ENCODE results near the gene IFNAR2. TPM values are rescaled to one million over a fixed set of nuclear protein-coding genes. Genes with fewer than 3 reads are reported as not detected.

The IFNAR2 gene
- polyA plus RNA-seq, 1 of the 3 experiments (the other 2 are of a cell fraction) = 10.4 TPM

- WGBS (ENCODE audit: low lambda C conversion rate) = 16% methylated on average over 4 of the region's 4 CpGs
- no peak for DNase-seq
- H3K9me3 ChIP-seq = no peaks in the 10 kb centered on the region
- no peak overlapping the region for H2AFZ ChIP-seq (ENCODE audit: low read depth)
- H3K4me1 ChIP-seq (ENCODE audit: control insufficient read depth in 1 of 2, insufficient read depth in 2 of 2, low read depth in 1 of 2, low read length in 1 of 2) = no peaks in the 10 kb centered on the region
- POLR2A ChIA-PET = no interaction called here
- H3K4me2 ChIP-seq = no peak overlapping the region
- H3K27me3 ChIP-seq (ENCODE audit: insufficient read depth) = peaks cover 29% of the 10 kb centered on the region; the same call in 1 of the 2 replicates
- CTCF ChIA-PET = interaction anchor here (0.6 to 3.0 kb wide), 2 partner anchors 9 to 13 kb away, joined by 4 to 25 read pairs; no protein-coding TSS in a partner anchor
- H3K27ac ChIP-seq (ENCODE audit: low read depth in 2 of 2, low read length in 1 of 2) = no peak overlapping the region
- H3K9ac ChIP-seq = no peak overlapping the region
- H4K20me1 ChIP-seq (ENCODE audit: insufficient read depth) = no peaks in the 10 kb centered on the region
- H3K79me2 ChIP-seq (ENCODE audit: insufficient read depth) = no peaks in the 10 kb centered on the region
- H3K4me3 ChIP-seq (ENCODE audit: low read depth in 2 of 2, low read length in 1 of 2) = no peak overlapping the region
- no peaks in the 10 kb centered on the region for H3K36me3 ChIP-seq (replicated peaks in 1 of 2; ENCODE audit: control insufficient read depth in 1 of 2, insufficient read depth in 2 of 2, low read length in 1 of 2)
- H3K9me2 ChIP-seq = no peaks in the 10 kb centered on the region
- no peak for TF ChIP-seq TEAD4 (IDR thresholded peaks at IDR 0.05; ENCODE audit: borderline replicate concordance, insufficient read depth)
- H3F3A ChIP-seq (replicated peaks; ENCODE audit: insufficient read depth) = no peaks in the 10 kb centered on the region
Observed at GRCh38 chr21:33187276-33187675, 42.5 kb upstream of the IFNAR2 start.

- Histone ChIP-seq H4K20me1 (ENCODE audit: insufficient read depth) (no peaks in the 10 kb centered on the region), H3K9ac (no peak overlapping the region), H3F3A (replicated peaks; ENCODE audit: insufficient read depth) (no peaks in the 10 kb centered on the region), H3K36me3 (replicated peaks in 1 of 2; ENCODE audit: control insufficient read depth in 1 of 2, insufficient read depth in 2 of 2, low read length in 1 of 2) (no peaks in the 10 kb centered on the region), H3K4me1 (ENCODE audit: control insufficient read depth in 1 of 2, insufficient read depth in 2 of 2, low read depth in 1 of 2, low read length in 1 of 2) (no peaks in the 10 kb centered on the region), H3K4me3 (ENCODE audit: low read depth in 2 of 2, low read length in 1 of 2) (no peak overlapping the region), H3K4me2 (no peak overlapping the region), H3K27ac (ENCODE audit: low read depth in 2 of 2, low read length in 1 of 2) (no peak overlapping the region), H3K9me2 (no peaks in the 10 kb centered on the region), H3K27me3 (ENCODE audit: insufficient read depth) (peaks cover 30% of the 10 kb centered on the region; the same call in 1 of the 2 replicates), H3K79me2 (ENCODE audit: insufficient read depth) (no peaks in the 10 kb centered on the region), H3K9me3 (no peaks in the 10 kb centered on the region), H2AFZ (ENCODE audit: low read depth) (no peak overlapping the region)
- DNase-seq = no peak
- CTCF ChIA-PET = interaction anchor here (1.6 to 1.7 kb wide), 2 partner anchors 11 to 195 kb away, joined by 5 read pairs; no protein-coding TSS in a partner anchor
- WGBS (ENCODE audit: low lambda C conversion rate) = 3% methylated on average over 4 of the region's 4 CpGs
- TF ChIP-seq RCOR1 (IDR thresholded peaks at IDR 0.05; ENCODE audit: low read length) (no peak), FOSL2 (IDR thresholded peaks at IDR 0.05; ENCODE audit: borderline replicate concordance, low read depth) (no peak), TAF1 (IDR thresholded peaks at IDR 0.05; ENCODE audit: borderline replicate concordance, low read depth, low read length) (no peak), MAX (IDR thresholded peaks at IDR 0.05; ENCODE audit: low read depth) (no peak), GATA2 (CRISPR knock-in tag; IDR thresholded peaks at IDR 0.05) (no peak), SMC3 (IDR thresholded peaks at IDR 0.05; ENCODE audit: low read depth, low read length) (no peak), TCF12 (IDR thresholded peaks at IDR 0.05) (no peak), USF1 (IDR thresholded peaks at IDR 0.05; ENCODE audit: borderline replicate concordance, low read depth) (no peak)
- POLR2A ChIA-PET = no interaction called here
Observed at GRCh38 chr21:33189237-33189636, 40.5 kb upstream of the IFNAR2 start.

- POLR2A ChIA-PET = no interaction called here
- 4% methylated on average over 3 of the region's 3 CpGs for WGBS (ENCODE audit: low lambda C conversion rate)
- TF ChIP-seq TAF1 (IDR thresholded peaks at IDR 0.05; ENCODE audit: borderline replicate concordance, low read depth, low read length) (no peak), NRF1 (IDR thresholded peaks at IDR 0.05; ENCODE audit: low read depth, low read length) (no peak), USF1 (IDR thresholded peaks at IDR 0.05; ENCODE audit: borderline replicate concordance, low read depth) (no peak), IRF3 (IDR thresholded peaks at IDR 0.05; ENCODE audit: low read depth, low read length) (no peak), FOSL2 (IDR thresholded peaks at IDR 0.05; ENCODE audit: borderline replicate concordance, low read depth) (no peak), USF2 (IDR thresholded peaks at IDR 0.05; ENCODE audit: borderline replicate concordance, low read depth, low read length) (no peak), RXRA (IDR thresholded peaks at IDR 0.05; ENCODE audit: borderline replicate concordance, low read depth) (no peak), EZH2phosphoT487 (IDR thresholded peaks at IDR 0.05; ENCODE audit: borderline replicate concordance, low read depth) (no peak), JUND (IDR thresholded peaks at IDR 0.05) (no peak), TEAD4 (IDR thresholded peaks at IDR 0.05; ENCODE audit: borderline replicate concordance, insufficient read depth) (no peak), POLR2AphosphoS5 (IDR thresholded peaks at IDR 0.05; ENCODE audit: low read depth, low read length) (no peak), MAX (IDR thresholded peaks at IDR 0.05; ENCODE audit: low read depth) (no peak)
Observed at GRCh38 chr21:33189824-33190223, 39.9 kb upstream of the IFNAR2 start.

More at GRCh38 chr21:33189824-33190223, 39.9 kb upstream of the IFNAR2 start:
- Histone ChIP-seq H3K4me3 (ENCODE audit: low read depth in 2 of 2, low read length in 1 of 2) (no peak overlapping the region), H3K9me2 (no peaks in the 10 kb centered on the region), H4K20me1 (ENCODE audit: insufficient read depth) (no peaks in the 10 kb centered on the region), H2AFZ (ENCODE audit: low read depth) (no peak overlapping the region), H3K9ac (no peak overlapping the region), H3K79me2 (ENCODE audit: insufficient read depth) (no peaks in the 10 kb centered on the region), H3K27ac (ENCODE audit: low read depth in 2 of 2, low read length in 1 of 2) (no peak overlapping the region), H3F3A (replicated peaks; ENCODE audit: insufficient read depth) (no peaks in the 10 kb centered on the region), H3K9me3 (no peaks in the 10 kb centered on the region), H3K36me3 (replicated peaks in 1 of 2; ENCODE audit: control insufficient read depth in 1 of 2, insufficient read depth in 2 of 2, low read length in 1 of 2) (no peaks in the 10 kb centered on the region), H3K4me2 (no peak overlapping the region), H3K4me1 (ENCODE audit: control insufficient read depth in 1 of 2, insufficient read depth in 2 of 2, low read depth in 1 of 2, low read length in 1 of 2) (no peaks in the 10 kb centered on the region), H3K27me3 (ENCODE audit: insufficient read depth) (peaks cover 34% of the 10 kb centered on the region; the same call in 1 of the 2 replicates)
- CTCF ChIA-PET = interaction anchor here (1.6 kb wide), 1 partner anchor 196 kb away, joined by 5 read pairs; no protein-coding TSS in a partner anchor
- no peak for DNase-seq

All from SK-N-SH (cell line).